Adipose tissue (tissue), 3 donors: ENCODE measurements around the gene SELENON. TPM values are rescaled to one million over a fixed set of nuclear protein-coding genes. Genes with fewer than 3 reads are reported as not detected.

Experiments
- H3K27ac ChIP-seq: one replicate; pipeline ENCODE4 v1.5.1; 2013; ENCODE audit warnings: low read depth, low read length
- WGBS, 3 donors: extraction: QIAGEN DNeasy Blood & Tissue Kit; methylation state at CpG; one replicate each; pipeline ENCODE4 v1.1.7; 2013; 5-methylcytosine and 5-hydroxymethylcytosine counted together
- polyA plus RNA-seq, 3 donors: library from polyadenylated mRNA; stranded (reverse); fragments of 200-250 nt; gene quantifications; one replicate each; pipeline ENCODE4 v1.2.3, GENCODE V29; 2013
- donor health status: healthy with polysubstance abuse.
- donor health status: Bipolar disorder and iron deficiency.
- donor health status: healthy.

Gene SELENON
- polyA plus RNA-seq: 10 to 100 TPM; 24.6 to 69.7 (median 63.8) TPM

GRCh38 chr1:25799935-25800702 is at the start of gene SELENON:
SELENON (plus strand) TSS chr1:25800193; CDS start chr1:25800231, 38 bp downstream.
- WGBS, 3 donors: 0 to 1% (median 1%) methylated on average over 26 to 90 of the region's 91 CpGs
- H3K27ac ChIP-seq: peak within 1 kb of the TSS; percentile 60

- no peak overlapping the region for H3K27ac ChIP-seq
- WGBS, 3 donors: 77 to 83% (median 81%) methylated on average over 6 of the region's 6 CpGs
Observed at GRCh38 chr1:25750923-25751605, 48.9 kb upstream of the SELENON start.

- 57 to 83% (median 57%) methylated on average over 17 of the region's 17 CpGs for WGBS, 3 donors
Observed at GRCh38 chr1:25754470-25755181, 45.4 kb upstream of the SELENON start.

GRCh38 chr1:25755475-25756125 is 44.4 kb upstream of the SELENON start:
- WGBS, 3 donors: 85 to 89% (median 86%) methylated on average over 7 of the region's 7 CpGs
- no peak overlapping the region for H3K27ac ChIP-seq

More at GRCh38 chr1:25754470-25755181, 45.4 kb upstream of the SELENON start:
- H3K27ac ChIP-seq: no peak overlapping the region

- WGBS, 3 donors: 53 to 74% (median 53%) methylated on average over 3 of the region's 3 CpGs
- no peak overlapping the region for H3K27ac ChIP-seq
Observed at GRCh38 chr1:25756215-25756614, 43.8 kb upstream of the SELENON start.

- 83 to 90% (median 87%) methylated on average over 12 of the region's 12 CpGs for WGBS, 3 donors
- H3K27ac ChIP-seq: no peak overlapping the region
Observed at GRCh38 chr1:25757151-25757845, 42.7 kb upstream of the SELENON start.

GRCh38 chr1:25757846-25758185 is 42.2 kb upstream of the SELENON start:
- H3K27ac ChIP-seq: no peak overlapping the region
- 73 to 86% (median 77%) methylated on average over 5 of the region's 5 CpGs for WGBS, 3 donors

GRCh38 chr1:25758466-25759070 is 41.4 kb upstream of the SELENON start:
- H3K27ac ChIP-seq: no peak overlapping the region
- WGBS, 3 donors: 76 to 94% (median 90%) methylated on average over 15 of the region's 15 CpGs

- 82 to 92% (median 91%) methylated on average over 11 of the region's 11 CpGs for WGBS, 3 donors
- no peak overlapping the region for H3K27ac ChIP-seq
Observed at GRCh38 chr1:25760122-25760719, 39.8 kb upstream of the SELENON start.

GRCh38 chr1:25760871-25761270 is 39.1 kb upstream of the SELENON start:
- H3K27ac ChIP-seq: no peak overlapping the region
- 85 to 91% (median 85%) methylated on average over 5 of the region's 5 CpGs for WGBS, 3 donors

- no peak overlapping the region for H3K27ac ChIP-seq
- WGBS, 3 donors: 87 to 91% (median 89%) methylated on average over 10 of the region's 10 CpGs
Observed at GRCh38 chr1:25763493-25763892, 36.5 kb upstream of the SELENON start.

GRCh38 chr1:25765136-25765922 is 34.7 kb upstream of the SELENON start:
- 50 to 75% (median 53%) methylated on average over 8 of the region's 8 CpGs for WGBS, 3 donors
- H3K27ac ChIP-seq: no peak overlapping the region

- WGBS, 3 donors: 40 to 66% (median 65%) methylated on average over 13 of the region's 13 CpGs
- no peak overlapping the region for H3K27ac ChIP-seq
Observed at GRCh38 chr1:25765923-25766589, 33.9 kb upstream of the SELENON start.

- WGBS, 3 donors: 39 to 83% (median 80%) methylated on average over 13 of the region's 13 CpGs
- H3K27ac ChIP-seq: no peak overlapping the region
Observed at GRCh38 chr1:25766721-25767436, 33.1 kb upstream of the SELENON start.

- no peak overlapping the region for H3K27ac ChIP-seq
Observed at GRCh38 chr1:25767437-25767770, 32.6 kb upstream of the SELENON start.

- 89 to 96% (median 90%) methylated on average over 2 of the region's 2 CpGs for WGBS, 3 donors
Observed at GRCh38 chr1:25768999-25769398, 31.0 kb upstream of the SELENON start.

More at GRCh38 chr1:25768999-25769398, 31.0 kb upstream of the SELENON start:
- H3K27ac ChIP-seq: no peak overlapping the region
